CD4-positive, alpha-beta T cell treated with Interleukin-4 for 1 hour (primary cell): Measurements from ENCODE around the gene TRABD2B.

Source experiments
- DNase-seq, 2 donors: peaks; one replicate each; pipeline ENCODE4 v3.0.0-alpha.2; 2020 to 2022

Gene TRABD2B

GRCh38 chr1:47818682-47819573, 178.3 kb downstream of the TRABD2B start:
- no peak for DNase-seq

- no peak for DNase-seq
Measured at GRCh38 chr1:47817861-47818260, 179.3 kb downstream of the TRABD2B start.

- DNase-seq, result no peak
Measured at GRCh38 chr1:47816325-47817071, 180.7 kb downstream of the TRABD2B start.

GRCh38 chr1:47814612-47815395, 182.4 kb downstream of the TRABD2B start:
- no peak for DNase-seq

GRCh38 chr1:47813970-47814369, 183.2 kb downstream of the TRABD2B start:
- DNase-seq, result no peak

- no peak for DNase-seq
Measured at GRCh38 chr1:47812904-47813514, 184.2 kb downstream of the TRABD2B start.

GRCh38 chr1:47810964-47811682, 186.1 kb downstream of the TRABD2B start:
- no peak for DNase-seq

GRCh38 chr1:47809301-47810084, 187.7 kb downstream of the TRABD2B start:
- no peak for DNase-seq

- no peak for DNase-seq
Measured at GRCh38 chr1:47808612-47809011, 188.6 kb downstream of the TRABD2B start.

GRCh38 chr1:47805921-47806361, 191.2 kb downstream of the TRABD2B start:
- DNase-seq, result no peak

GRCh38 chr1:47805018-47805417, 192.2 kb downstream of the TRABD2B start:
- DNase-seq, result no peak

- no peak for DNase-seq
Measured at GRCh38 chr1:47803815-47804501, 193.2 kb downstream of the TRABD2B start.

- no peak for DNase-seq
Measured at GRCh38 chr1:47797575-47797974, 199.6 kb downstream of the TRABD2B start.

- DNase-seq, result no peak
Measured at GRCh38 chr1:47796626-47797025, 200.6 kb downstream of the TRABD2B start.

GRCh38 chr1:47795102-47795501, 202.1 kb downstream of the TRABD2B start:
- DNase-seq, result no peak

- no peak for DNase-seq
Measured at GRCh38 chr1:47794530-47794929, 202.7 kb downstream of the TRABD2B start.

- DNase-seq, result no peak
Measured at GRCh38 chr1:47794081-47794480, 203.1 kb downstream of the TRABD2B start.

- no peak for DNase-seq
Measured at GRCh38 chr1:47793563-47793962, 203.6 kb downstream of the TRABD2B start.

- no peak for DNase-seq
Measured at GRCh38 chr1:47792779-47793178, 204.4 kb downstream of the TRABD2B start.

GRCh38 chr1:47791879-47792608, 205.1 kb downstream of the TRABD2B start:
- DNase-seq, result no peak
